CD4-positive, alpha-beta T cell treated with Interleukin-10 for 1 hour (primary cell): ENCODE data around the gene SLC12A3.
"Not testable (repeated sequence)": the region's sequence is repeated elsewhere in the genome, so short reads cannot be mapped to it uniquely, and the experiment has no call there.

Source experiments
- DNase-seq: peaks from one replicate; pipeline ENCODE4 v3.0.0-alpha.2; 2020

The SLC12A3 gene

DNA sequence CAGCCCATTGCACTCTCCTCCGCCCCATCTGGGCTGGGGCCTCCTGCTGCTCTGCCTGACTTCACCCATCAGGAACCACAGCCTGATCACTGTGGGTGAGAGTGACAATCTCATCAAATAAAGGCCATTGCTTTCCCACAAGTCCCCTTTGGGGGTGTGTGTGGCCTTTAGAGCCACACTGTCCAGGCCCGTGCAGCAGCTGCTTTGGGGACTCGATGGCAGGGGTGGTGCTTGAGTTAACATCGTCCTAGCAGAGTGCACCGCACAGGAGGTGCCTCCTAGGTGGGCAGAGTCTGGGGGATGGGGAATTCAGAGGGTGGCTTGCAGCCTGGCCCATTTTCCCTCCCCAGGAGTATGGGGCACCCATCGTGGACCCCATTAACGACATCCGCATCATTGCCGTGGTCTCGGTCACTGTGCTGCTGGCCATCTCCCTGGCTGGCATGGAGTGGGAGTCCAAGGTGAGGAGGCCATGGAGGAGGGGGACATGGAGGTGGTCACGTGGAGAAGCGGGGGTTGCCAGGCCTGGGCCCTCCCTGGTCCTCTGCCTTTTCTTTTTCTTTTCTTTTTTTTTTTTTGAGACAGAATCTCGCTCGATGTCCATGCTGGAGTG is 5.4 kb downstream of the SLC12A3 start:
- DNase-seq: no peak

- no peak for DNase-seq
Measured at GRCh38 chr16:56871172-56871593, 6.2 kb downstream of the SLC12A3 start.

DNA sequence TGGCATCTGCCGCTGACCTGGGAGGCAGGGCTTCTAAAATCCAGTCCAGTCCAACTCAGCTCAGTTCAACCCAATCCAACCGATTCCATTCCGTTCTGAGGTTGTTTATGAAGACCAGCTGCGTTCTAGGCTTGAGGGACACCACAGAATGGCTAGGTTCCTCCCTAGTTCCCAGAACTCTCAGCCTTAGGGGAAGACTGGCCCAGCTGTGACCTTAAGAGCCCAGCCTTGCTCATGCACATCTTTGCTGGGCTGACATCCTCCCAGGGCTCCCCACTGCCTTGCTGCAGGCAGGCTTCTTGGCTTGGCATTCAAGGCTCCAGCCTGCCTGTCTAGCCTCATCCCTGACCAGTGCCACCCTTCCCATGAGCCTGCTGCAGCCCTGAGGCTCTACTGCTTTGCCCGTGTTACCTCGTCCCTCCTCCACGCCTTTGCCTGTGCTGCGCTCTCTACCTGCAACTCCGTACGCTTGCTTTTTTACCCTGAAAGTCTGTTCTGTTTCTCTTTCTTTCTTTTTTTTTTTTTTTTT is 7.9 kb downstream of the SLC12A3 start:
- DNase-seq: no peak

DNA sequence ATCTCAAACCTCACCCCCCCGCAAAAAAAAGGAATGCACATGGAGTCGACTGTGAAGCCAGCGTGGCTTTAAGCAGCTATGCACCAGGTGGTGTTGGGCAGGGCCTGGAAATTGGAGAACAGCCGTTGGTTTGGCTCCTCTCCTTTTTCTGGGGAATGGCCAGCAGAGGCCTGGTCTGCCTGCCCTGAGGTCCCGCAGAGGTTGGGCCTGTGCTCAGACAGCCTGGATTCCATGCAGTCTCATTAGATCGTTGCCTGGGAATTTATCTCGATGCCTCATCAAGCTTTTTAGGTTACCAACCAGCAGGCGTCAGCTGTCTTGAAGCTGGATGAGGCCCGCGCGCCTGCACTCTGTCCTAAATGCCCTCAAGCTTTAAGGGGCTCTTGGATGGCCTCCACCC is 9.8 kb downstream of the SLC12A3 start:
- no peak for DNase-seq

DNA sequence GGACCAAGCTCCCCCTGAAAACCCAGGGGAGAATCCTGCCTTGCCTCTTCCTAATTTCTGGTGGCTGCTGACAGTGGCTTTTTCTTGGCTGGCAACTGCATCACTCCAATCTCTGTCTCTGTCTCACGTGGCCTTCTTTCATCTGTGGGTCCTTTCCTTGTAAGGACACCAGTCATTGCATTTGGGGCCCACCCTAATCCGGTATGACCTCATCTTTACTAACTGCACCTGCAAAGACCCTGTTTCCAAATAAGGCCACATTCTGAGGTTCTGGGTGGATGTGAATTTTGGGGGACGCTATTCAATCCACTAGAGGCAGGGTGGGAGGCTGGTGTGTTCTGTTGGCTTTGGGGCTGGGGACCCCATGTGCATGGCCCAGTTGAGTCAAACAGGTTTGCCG is 11.0 kb downstream of the SLC12A3 start:
- no peak for DNase-seq

- no peak for DNase-seq
Measured at GRCh38 chr16:56877486-56878182, 12.6 kb downstream of the SLC12A3 start.

DNA sequence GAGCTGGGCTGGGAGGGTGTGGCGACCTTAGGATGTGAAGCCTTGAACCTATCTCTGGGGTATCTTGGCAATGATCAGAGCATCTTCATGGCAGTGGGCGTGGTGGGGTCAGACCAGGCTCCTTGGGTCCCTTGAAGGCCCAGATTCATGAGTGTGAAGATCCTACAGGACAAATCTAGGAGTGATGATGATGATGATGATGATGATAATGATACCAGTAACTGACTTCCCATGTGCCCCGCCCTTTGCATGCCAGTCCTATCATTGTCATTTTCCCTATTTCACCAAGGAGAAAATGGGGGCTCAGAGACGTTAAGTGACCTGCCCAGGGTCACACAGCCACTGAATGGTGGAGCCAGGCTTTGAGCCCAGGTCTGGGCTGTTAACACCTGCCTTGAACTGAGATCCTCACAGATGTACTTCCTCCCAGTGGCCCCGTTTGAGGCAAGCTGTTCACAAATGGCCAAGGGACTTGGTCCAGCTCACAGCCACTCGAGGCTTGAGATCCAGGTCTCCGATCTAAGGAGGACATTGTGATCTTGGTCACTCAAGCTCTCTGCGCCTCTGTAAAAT is 13.4 kb downstream of the SLC12A3 start:
- no peak for DNase-seq

- no peak for DNase-seq
Measured at GRCh38 chr16:56879276-56879675, 14.3 kb downstream of the SLC12A3 start.

DNA sequence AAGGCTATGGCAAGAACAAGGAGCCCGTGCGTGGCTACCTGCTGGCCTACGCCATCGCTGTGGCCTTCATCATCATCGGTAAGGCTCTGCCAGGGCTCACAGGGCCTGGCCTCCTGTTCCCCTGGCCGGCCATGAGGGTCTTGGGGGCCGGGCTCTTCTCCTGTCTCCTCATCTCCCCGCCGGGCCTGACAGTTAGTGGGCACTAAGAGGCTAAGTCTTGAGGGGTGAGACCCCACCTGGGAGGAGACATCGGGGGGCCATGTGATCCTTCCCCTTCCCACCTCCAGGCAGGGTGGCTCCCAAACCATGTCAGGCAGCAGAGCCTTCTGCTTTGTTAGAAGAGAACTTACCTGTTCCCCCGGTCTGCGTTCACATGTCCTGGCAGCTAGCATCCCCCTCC is 15.2 kb downstream of the SLC12A3 start:
- DNase-seq: no peak

DNA sequence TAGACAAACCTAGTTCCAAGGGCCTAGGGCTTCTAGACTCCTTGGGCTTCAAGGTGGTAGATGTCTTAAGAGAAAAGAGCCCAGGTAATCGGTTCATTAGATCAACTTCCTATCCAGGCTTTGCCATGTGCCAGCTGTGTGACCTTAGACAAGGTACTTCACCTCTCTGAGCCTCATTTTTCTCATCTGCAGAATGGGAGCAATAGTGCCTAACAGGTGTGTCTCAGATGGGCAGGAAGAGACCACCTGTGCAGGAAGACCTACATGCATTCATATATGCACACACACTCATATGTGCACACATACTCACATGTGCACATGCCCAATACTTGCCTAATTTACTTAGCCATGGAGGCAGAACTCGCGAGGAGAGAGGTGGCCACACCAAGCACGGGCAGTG is 15.7 kb downstream of the SLC12A3 start:
- DNase-seq: no peak

GRCh38 chr16:56882077-56882800 is 17.2 kb downstream of the SLC12A3 start:
- no peak for DNase-seq

DNA sequence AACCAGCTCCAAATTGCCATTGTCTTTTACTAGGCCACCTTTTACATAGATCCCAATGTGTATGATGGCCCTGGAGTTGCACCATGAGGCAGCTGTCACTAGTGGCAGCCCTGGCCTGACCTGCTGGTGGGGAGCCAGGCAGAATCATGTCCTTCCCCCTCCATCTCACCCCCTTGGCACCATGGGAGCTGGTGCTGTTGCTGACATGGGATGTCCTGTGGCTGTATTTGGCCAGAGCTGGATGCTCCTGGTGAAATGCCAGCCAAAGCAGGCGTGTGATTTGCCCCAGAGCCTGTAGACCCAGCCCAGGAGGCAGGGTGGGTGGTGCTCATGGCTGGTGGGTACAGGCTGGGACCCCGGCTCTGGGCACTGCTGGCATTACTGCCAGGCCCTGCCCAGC is 18.6 kb downstream of the SLC12A3 start:
- DNase-seq: no peak

- no peak for DNase-seq
Measured at GRCh38 chr16:56884026-56884582, 19.1 kb downstream of the SLC12A3 start.

GRCh38 chr16:56884929-56885328 is 19.9 kb downstream of the SLC12A3 start:
- not testable (repeated sequence) for DNase-seq

DNA sequence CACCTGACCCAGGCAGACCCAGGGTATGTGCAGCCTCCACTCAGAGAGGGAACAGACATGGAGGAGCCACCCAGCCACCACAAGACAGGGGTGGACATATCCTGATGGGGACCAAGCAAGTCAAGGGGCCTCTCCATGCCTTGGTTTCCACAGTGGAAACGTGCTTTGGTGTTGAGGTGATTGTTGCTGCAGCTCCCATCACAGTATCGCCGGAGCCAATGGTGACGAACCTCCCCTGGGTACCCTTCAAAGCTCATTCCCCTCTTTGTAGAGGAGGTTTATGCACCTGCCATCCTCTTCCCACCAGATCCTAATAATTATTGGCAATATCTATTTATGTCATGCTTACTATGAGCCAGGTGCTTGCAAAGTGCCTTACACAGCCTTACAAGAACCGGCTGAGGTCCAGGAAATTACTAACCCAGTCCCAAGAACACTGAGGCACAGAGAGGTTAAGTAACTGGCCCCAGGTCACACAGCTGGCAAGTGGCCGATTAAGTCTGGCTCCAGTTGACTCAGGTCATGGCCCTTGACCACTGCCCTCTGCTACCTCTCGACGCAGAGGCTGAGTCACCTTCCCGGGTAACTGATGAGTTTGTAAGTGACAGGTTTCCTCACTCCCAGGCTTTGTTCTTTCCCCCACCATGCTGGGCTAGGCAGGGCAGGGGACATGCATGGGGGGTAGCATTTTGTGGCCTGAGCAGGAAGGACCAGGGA is 20.6 kb downstream of the SLC12A3 start:
- no peak for DNase-seq

- no peak for DNase-seq
Measured at GRCh38 chr16:56886296-56886695, 21.3 kb downstream of the SLC12A3 start.

- DNase-seq: no peak
Measured at GRCh38 chr16:56886826-56887225, 21.8 kb downstream of the SLC12A3 start.

DNA sequence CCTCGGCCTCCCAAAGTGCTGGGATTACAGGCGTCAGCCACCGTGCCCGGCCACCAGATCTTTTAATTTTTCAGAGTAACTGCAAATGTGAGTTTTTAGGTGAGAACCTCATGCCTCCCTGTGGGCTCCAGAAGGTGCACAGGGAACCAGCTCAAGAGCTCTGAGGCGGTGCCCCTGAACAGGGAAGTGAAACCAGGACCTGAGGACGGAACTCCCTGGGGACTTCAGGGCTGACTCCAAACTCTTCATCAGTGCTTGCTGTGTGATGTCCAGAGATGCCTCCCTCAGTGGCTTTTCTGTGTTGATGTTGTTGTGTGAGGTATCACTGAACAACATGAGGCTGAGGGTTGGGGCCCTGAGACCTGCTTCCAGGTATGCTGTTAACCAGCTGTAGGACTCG is 23.8 kb downstream of the SLC12A3 start:
- no peak for DNase-seq

DNA sequence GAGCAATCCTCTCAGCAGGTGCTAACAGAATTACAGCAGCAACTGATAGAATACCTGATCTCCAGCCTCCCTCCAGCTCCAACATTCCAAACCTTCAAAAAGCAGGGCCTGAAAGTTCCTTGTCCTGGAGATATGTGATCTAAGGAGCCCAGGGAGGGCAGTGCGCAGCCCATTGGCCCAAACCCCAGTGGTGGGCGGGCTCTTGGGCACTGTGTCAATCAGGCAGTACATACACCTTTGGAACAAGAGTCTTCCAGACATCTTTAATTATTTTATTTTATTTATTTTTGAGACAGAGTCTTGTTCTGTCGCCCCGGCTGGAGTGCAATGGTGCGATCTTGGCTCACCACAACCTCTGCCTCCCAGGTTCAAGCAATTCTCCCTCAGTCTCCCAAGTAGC is 24.2 kb downstream of the SLC12A3 start:
- DNase-seq: no peak

GRCh38 chr16:56891685-56892084 is 26.7 kb downstream of the SLC12A3 start:
- no peak for DNase-seq

DNA sequence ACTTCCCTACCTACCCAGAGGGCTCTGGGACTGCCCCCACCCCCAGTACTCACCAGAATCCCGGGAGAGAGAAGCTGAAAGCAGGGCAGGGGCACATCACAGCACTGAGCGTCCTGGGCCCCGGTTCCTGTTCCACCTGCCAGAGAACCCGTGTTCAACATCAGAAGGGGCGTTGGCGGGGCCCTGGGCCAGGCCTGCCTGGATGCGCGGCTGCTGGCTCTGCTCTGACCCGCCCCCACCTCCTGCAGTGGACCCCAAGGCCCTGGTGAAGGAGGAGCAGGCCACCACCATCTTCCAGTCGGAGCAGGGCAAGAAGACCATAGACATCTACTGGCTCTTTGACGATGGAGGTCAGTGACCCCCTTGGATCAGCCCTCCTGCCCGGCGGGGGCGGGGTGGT is 27.7 kb downstream of the SLC12A3 start:
- DNase-seq: no peak

DNA sequence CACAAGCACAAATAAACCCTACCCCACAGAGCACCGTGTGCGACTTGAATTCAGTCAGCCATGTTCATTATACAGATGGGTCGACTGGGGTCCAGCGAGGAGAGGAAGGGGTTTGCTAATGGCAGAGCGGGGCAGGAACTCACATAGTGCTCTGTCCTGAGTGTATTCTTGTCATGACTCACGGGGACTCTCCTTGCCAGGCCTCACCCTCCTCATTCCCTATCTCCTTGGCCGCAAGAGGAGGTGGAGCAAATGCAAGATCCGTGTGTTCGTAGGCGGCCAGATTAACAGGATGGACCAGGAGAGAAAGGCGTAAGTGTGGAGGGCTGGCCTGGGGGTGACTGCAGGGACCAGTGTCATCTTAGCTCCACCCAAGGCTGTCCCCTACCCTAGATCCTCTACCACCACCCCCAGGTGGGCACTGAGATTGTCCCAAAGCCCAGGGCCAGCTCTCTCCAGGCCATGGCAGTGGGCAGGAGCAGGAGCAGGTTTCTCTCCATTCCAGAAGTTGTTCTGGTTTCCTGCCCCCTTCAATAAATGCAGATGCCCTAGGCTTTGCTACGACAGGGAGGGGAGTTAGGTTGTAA is 29.4 kb downstream of the SLC12A3 start:
- DNase-seq: no peak
